GM12864 (cell line): ENCODE results near the gene ACTN4.
A peak's percentile ranks its signal among the peaks of the same experiment; 100 is the strongest.

ENCODE experiments used
- DNase-seq: peaks from one replicate; pipeline ENCODE4 v3.0.0-alpha.2; 2011; ENCODE audit warnings: low read depth
- H3K4me3 ChIP-seq: 2 replicates; pipeline ENCODE4 v1.5.1; 2011; ENCODE audit warnings: mild to moderate bottlenecking, low read depth, low read length, control low read depth
- TF ChIP-seq, protein P1 (sequence below): IDR thresholded peaks from 2 replicates; pipeline ENCODE4 v1.5.1; 2011; ENCODE audit warnings: low read depth, mild to moderate bottlenecking, moderate library complexity, low read length, control low read depth, inconsistent platforms; ENCODE audit errors: missing control alignments

The ACTN4 gene

DNA sequence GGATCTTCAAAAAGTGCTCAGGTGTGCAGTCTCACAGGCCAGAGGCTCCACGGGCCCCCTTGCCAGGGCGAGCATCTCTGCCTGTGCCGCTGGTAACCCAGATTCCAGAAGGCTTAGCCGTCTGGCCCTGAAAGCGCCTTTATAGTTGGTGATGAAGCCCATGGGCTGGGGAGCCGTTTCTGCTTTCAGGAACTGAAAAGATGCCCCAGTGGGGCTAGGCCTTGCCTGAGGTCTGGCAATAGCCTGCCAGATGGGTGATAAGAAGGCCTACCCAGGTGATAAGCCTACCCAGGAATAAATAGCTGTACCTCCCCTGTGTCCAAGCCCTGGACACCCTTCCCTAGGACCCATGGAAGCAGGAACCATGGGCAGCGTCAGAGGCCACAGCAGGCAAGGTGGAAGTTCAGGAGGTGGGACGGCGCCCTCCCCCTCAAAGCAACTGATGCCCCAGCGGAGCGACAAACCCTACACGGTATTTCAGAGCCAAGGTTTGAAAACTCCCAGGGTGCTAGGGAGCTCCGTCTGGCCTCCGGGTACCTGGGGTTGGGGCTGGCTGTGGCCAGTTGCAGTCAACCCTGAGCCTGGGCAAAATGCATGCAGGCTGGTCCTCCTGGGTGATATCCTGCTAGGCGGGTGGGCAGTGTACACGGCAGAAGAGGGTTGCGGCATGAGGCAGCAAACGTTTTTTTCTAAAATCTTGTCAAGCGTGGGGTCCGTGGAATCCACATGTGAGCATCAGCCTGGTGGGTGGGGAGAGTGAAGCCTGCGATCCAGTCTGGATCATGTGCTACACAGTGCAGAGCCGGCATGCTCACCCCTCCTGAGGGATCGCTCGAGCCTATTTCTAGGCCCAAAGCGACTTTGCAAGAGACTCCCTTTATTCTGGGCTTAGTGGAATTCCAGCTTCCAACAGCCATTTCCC, 45.3 kb downstream of the ACTN4 start:
- DNase-seq: no peak
- TF ChIP-seq, protein P1, sequence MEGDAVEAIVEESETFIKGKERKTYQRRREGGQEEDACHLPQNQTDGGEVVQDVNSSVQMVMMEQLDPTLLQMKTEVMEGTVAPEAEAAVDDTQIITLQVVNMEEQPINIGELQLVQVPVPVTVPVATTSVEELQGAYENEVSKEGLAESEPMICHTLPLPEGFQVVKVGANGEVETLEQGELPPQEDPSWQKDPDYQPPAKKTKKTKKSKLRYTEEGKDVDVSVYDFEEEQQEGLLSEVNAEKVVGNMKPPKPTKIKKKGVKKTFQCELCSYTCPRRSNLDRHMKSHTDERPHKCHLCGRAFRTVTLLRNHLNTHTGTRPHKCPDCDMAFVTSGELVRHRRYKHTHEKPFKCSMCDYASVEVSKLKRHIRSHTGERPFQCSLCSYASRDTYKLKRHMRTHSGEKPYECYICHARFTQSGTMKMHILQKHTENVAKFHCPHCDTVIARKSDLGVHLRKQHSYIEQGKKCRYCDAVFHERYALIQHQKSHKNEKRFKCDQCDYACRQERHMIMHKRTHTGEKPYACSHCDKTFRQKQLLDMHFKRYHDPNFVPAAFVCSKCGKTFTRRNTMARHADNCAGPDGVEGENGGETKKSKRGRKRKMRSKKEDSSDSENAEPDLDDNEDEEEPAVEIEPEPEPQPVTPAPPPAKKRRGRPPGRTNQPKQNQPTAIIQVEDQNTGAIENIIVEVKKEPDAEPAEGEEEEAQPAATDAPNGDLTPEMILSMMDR: no peak
- no peak overlapping the region for H3K4me3 ChIP-seq

- TF ChIP-seq, protein P1: no peak
- H3K4me3 ChIP-seq: no peak overlapping the region
- DNase-seq: peak; percentile 54
Measured at GRCh38 chr19:38693380-38694223, 46.2 kb downstream of the ACTN4 start.

GRCh38 chr19:38695317-38695683, 47.9 kb downstream of the ACTN4 start:
- H3K4me3 ChIP-seq: no peak overlapping the region; the same call in 1 of the 2 replicates
- TF ChIP-seq, protein P1: no peak
- DNase-seq: no peak

- no peak for DNase-seq
- TF ChIP-seq, protein P1: no peak
- H3K4me3 ChIP-seq: no peak overlapping the region
Measured at GRCh38 chr19:38695832-38696728, 48.6 kb downstream of the ACTN4 start.

GRCh38 chr19:38696729-38697055, 49.2 kb downstream of the ACTN4 start:
- TF ChIP-seq, protein P1: no peak
- no peak overlapping the region for H3K4me3 ChIP-seq
- no peak for DNase-seq

GRCh38 chr19:38697197-38697596, 49.7 kb downstream of the ACTN4 start:
- no peak overlapping the region for H3K4me3 ChIP-seq
- TF ChIP-seq, protein P1: no peak
- no peak for DNase-seq
